Measurements from ENCODE around the gene OR10H5. TPM values are rescaled to one million over a fixed set of nuclear protein-coding genes. Genes with fewer than 3 reads are reported as not detected.

Gene OR10H5
- total RNA-seq, 4 donors from 2014 or later, result not detected

DNA sequence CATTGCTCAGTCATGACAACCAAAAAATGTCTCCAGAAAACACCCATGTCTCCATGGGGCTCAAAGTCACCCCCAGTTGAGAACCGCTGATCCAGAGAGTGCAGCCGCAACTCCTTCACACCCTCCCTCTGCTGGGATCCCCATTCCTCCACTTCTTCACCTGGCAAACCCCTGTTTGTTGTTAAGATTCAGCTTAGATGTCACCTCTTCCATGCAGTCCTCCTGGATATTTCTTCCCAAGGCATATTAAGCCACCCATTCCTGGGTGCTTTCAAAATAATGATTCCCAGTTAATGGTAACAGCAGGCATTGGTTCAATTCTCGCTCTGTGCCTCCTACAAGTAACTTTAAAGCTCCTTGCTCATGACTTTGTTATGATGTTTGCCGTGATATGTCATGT is 24.0 kb downstream of the OR10H5 start:
- no peak for ATAC-seq
- no peaks in the 10 kb centered on the region for H3K9me3 ChIP-seq
- TF ChIP-seq EP300 (IDR thresholded peaks at IDR 0.05) (no peak), POLR2A (IDR thresholded peaks at IDR 0.05) (no peak), POLR2AphosphoS5 (IDR thresholded peaks at IDR 0.05) (no peak)
- TF ChIP-seq, protein P1, sequence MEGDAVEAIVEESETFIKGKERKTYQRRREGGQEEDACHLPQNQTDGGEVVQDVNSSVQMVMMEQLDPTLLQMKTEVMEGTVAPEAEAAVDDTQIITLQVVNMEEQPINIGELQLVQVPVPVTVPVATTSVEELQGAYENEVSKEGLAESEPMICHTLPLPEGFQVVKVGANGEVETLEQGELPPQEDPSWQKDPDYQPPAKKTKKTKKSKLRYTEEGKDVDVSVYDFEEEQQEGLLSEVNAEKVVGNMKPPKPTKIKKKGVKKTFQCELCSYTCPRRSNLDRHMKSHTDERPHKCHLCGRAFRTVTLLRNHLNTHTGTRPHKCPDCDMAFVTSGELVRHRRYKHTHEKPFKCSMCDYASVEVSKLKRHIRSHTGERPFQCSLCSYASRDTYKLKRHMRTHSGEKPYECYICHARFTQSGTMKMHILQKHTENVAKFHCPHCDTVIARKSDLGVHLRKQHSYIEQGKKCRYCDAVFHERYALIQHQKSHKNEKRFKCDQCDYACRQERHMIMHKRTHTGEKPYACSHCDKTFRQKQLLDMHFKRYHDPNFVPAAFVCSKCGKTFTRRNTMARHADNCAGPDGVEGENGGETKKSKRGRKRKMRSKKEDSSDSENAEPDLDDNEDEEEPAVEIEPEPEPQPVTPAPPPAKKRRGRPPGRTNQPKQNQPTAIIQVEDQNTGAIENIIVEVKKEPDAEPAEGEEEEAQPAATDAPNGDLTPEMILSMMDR (IDR thresholded peaks at IDR 0.05), result no peak
- WGBS, 2 donors (ENCODE audit: low coverage in 1 of 2), result 73 to 100% methylated on average over 1 to 4 of the region's 4 CpGs
- no peaks in the 10 kb centered on the region for H3K4me1 ChIP-seq
- H3K27me3 ChIP-seq, result peaks cover 58% of the 10 kb centered on the region
- H3K36me3 ChIP-seq, result no peaks in the 10 kb centered on the region
- H3K4me3 ChIP-seq, result no peak overlapping the region
- H3K27ac ChIP-seq, result no peak overlapping the region

- Histone ChIP-seq H3K27ac (no peak overlapping the region), H3K27me3 (peaks cover 54% of the 10 kb centered on the region), H3K9me3 (no peaks in the 10 kb centered on the region), H3K36me3 (no peaks in the 10 kb centered on the region), H3K4me3 (no peak overlapping the region), H3K4me1 (no peaks in the 10 kb centered on the region)
- TF ChIP-seq POLR2A (IDR thresholded peaks at IDR 0.05) (no peak), EP300 (IDR thresholded peaks at IDR 0.05) (no peak), POLR2AphosphoS5 (IDR thresholded peaks at IDR 0.05) (no peak)
- TF ChIP-seq, protein P1 (IDR thresholded peaks at IDR 0.05), result no peak
- 8% methylated on average over 1 to 6 of the region's 6 CpGs for WGBS, 2 donors (ENCODE audit: low coverage in 1 of 2)
- no peak for ATAC-seq
Measured at GRCh38 chr19:15812060-15812722, 24.7 kb downstream of the OR10H5 start.

- WGBS, 2 donors (ENCODE audit: low coverage in 1 of 2), result 44 to 51% methylated on average over 3 to 7 of the region's 7 CpGs
- no peak overlapping the region for H3K4me3 ChIP-seq
- H3K9me3 ChIP-seq, result no peaks in the 10 kb centered on the region
- no peaks in the 10 kb centered on the region for H3K4me1 ChIP-seq
- no peaks in the 10 kb centered on the region for H3K36me3 ChIP-seq
- no peak overlapping the region for H3K27ac ChIP-seq
- no peak for ATAC-seq
- peaks cover 62% of the 10 kb centered on the region for H3K27me3 ChIP-seq
- TF ChIP-seq POLR2A (IDR thresholded peaks at IDR 0.05) (no peak), POLR2AphosphoS5 (IDR thresholded peaks at IDR 0.05) (no peak), EP300 (IDR thresholded peaks at IDR 0.05) (no peak)
- TF ChIP-seq, protein P1 (IDR thresholded peaks at IDR 0.05), result no peak
Measured at GRCh38 chr19:15813916-15814315, 26.5 kb downstream of the OR10H5 start.

- H3K4me1 ChIP-seq, result no peaks in the 10 kb centered on the region
- no peaks in the 10 kb centered on the region for H3K36me3 ChIP-seq
- H3K27me3 ChIP-seq, result peaks cover 68% of the 10 kb centered on the region
- WGBS, 2 donors (ENCODE audit: low coverage in 1 of 2), result 0 to 57% methylated on average over 1 to 2 of the region's 5 CpGs
- TF ChIP-seq EP300 (IDR thresholded peaks at IDR 0.05) (no peak), POLR2A (IDR thresholded peaks at IDR 0.05) (no peak), POLR2AphosphoS5 (IDR thresholded peaks at IDR 0.05) (no peak)
- TF ChIP-seq, protein P1 (IDR thresholded peaks at IDR 0.05), result no peak
- H3K4me3 ChIP-seq, result no peak within 1 kb of the TSS
- ATAC-seq, result no peak
- H3K27ac ChIP-seq, result no peak within 1 kb of the TSS
- no peaks in the 10 kb centered on the region for H3K9me3 ChIP-seq
Measured at GRCh38 chr19:15815306-15815705, 27.8 kb downstream of the OR10H5 start, which contains the start of gene OR10H1. TSS of gene OR10H1 (minus strand) at chr19:15815664. CDS start at chr19:15808037, 7,627 bp downstream.

DNA sequence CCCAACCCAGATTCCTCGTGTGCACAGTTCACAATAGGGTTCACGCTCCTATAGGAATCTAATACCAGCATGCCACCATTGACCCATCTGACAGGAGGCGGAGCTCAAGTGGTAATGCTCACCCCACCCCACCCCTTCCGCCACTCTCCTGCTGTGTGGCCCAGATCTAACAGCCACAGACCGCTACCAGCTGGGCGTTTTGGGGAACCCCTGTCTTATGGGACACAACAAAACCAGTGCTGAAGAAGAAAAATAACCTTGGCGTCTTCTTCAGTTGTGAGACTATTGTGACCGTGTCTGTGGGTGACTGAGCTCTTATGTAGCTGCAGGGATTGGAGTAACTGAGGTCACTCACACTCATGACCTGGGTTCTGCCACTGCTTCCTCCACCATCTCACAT is 33.2 kb downstream of the OR10H5 start:
- H3K27me3 ChIP-seq, result peaks cover 24% of the 10 kb centered on the region
- H3K36me3 ChIP-seq, result no peaks in the 10 kb centered on the region
- H3K27ac ChIP-seq, result no peak overlapping the region
- ATAC-seq, result no peak
- H3K4me1 ChIP-seq, result no peaks in the 10 kb centered on the region
- H3K4me3 ChIP-seq, result no peak overlapping the region
- H3K9me3 ChIP-seq, result no peaks in the 10 kb centered on the region
- TF ChIP-seq POLR2A (IDR thresholded peaks at IDR 0.05), result no peak
- TF ChIP-seq POLR2AphosphoS5 (IDR thresholded peaks at IDR 0.05), result no peak
- TF ChIP-seq EP300 (IDR thresholded peaks at IDR 0.05), result no peak
- TF ChIP-seq, protein P1 (IDR thresholded peaks at IDR 0.05), result no peak
- WGBS, 2 donors (ENCODE audit: low coverage in 1 of 2), result 82 to 91% methylated on average over 4 to 8 of the region's 8 CpGs
